HG02981 (cell line): ENCODE data around the gene PEMT.

Source experiments
- ATAC-seq: cut with Tn5 transposase; IDR thresholded peaks from one replicate; pipeline ENCODE4 v1.9.1; 2021; ENCODE audit warnings: mild to moderate bottlenecking, moderate library complexity; ENCODE audit not compliant: unreplicated experiment

The PEMT gene

GRCh38 chr17:17572010-17572785, 19.3 kb downstream of the PEMT start:
- no peak for ATAC-seq

- no peak for ATAC-seq
Measured at GRCh38 chr17:17570798-17571716, 20.5 kb downstream of the PEMT start.

- ATAC-seq, result no peak
Measured at GRCh38 chr17:17570140-17570797, 21.2 kb downstream of the PEMT start.

GRCh38 chr17:17569691-17570090, 21.8 kb downstream of the PEMT start:
- no peak for ATAC-seq

- ATAC-seq, result no peak
Measured at GRCh38 chr17:17568772-17569195, 22.7 kb downstream of the PEMT start.

- no peak for ATAC-seq
Measured at GRCh38 chr17:17567631-17568030, 23.9 kb downstream of the PEMT start.

GRCh38 chr17:17566896-17567513, 24.5 kb downstream of the PEMT start:
- ATAC-seq, result no peak

- ATAC-seq, result no peak
Measured at GRCh38 chr17:17565471-17566339, 25.8 kb downstream of the PEMT start.

- ATAC-seq, result no peak
Measured at GRCh38 chr17:17564896-17565295, 26.6 kb downstream of the PEMT start.

GRCh38 chr17:17564323-17564722, 27.2 kb downstream of the PEMT start:
- ATAC-seq, result no peak

GRCh38 chr17:17563530-17563929, 28.0 kb downstream of the PEMT start:
- no peak for ATAC-seq

- ATAC-seq, result no peak
Measured at GRCh38 chr17:17562146-17562511, 29.4 kb downstream of the PEMT start.

GRCh38 chr17:17561408-17562145, 29.9 kb downstream of the PEMT start:
- no peak for ATAC-seq

GRCh38 chr17:17560975-17561374, 30.5 kb downstream of the PEMT start:
- ATAC-seq, result no peak

GRCh38 chr17:17560167-17560566, 31.3 kb downstream of the PEMT start:
- no peak for ATAC-seq

- ATAC-seq, result no peak
Measured at GRCh38 chr17:17559164-17559563, 32.3 kb downstream of the PEMT start.

- no peak for ATAC-seq
Measured at GRCh38 chr17:17558431-17558830, 33.1 kb downstream of the PEMT start.

- no peak for ATAC-seq
Measured at GRCh38 chr17:17557796-17558195, 33.7 kb downstream of the PEMT start.

- ATAC-seq, result no peak
Measured at GRCh38 chr17:17556671-17557070, 34.8 kb downstream of the PEMT start.
